ENCODE data around the gene ANKRD30A.
"Not testable (repeated sequence)": the region's sequence is repeated elsewhere in the genome, so short reads cannot be mapped to it uniquely, and the experiment has no call there.

The ANKRD30A gene

GRCh38 chr10:37125191-37125732 lies at the start of gene ANKRD30A:
TSS of gene ANKRD30A (plus strand) at chr10:37125598. CDS start at chr10:37125788, 190 bp downstream.
- no peak for DNase-seq (ENCODE audit: low read depth in 2 of 2)

GRCh38 chr10:37076083-37076482 lies 49.3 kb upstream of the ANKRD30A start:
- not testable (repeated sequence) for DNase-seq (ENCODE audit: low read depth in 2 of 2)

- no peak for DNase-seq (ENCODE audit: low read depth in 2 of 2)
These were observed 29.4 kb upstream of the ANKRD30A start for GRCh38 chr10:37095792-37096573.

GRCh38 chr10:37101261-37101660 lies 24.1 kb upstream of the ANKRD30A start:
- DNase-seq (ENCODE audit: low read depth in 2 of 2) = no peak

- DNase-seq (ENCODE audit: low read depth in 2 of 2) = no peak
These were observed 16.4 kb upstream of the ANKRD30A start for GRCh38 chr10:37109000-37109399.

GRCh38 chr10:37124532-37124931 lies 866 bp upstream of the ANKRD30A start:
- no peak for DNase-seq (ENCODE audit: low read depth in 2 of 2)

- DNase-seq (ENCODE audit: low read depth in 2 of 2) = no peak
These were observed 523 bp downstream of the ANKRD30A start for GRCh38 chr10:37125921-37126320.

- no peak for DNase-seq (ENCODE audit: low read depth in 2 of 2)
These were observed 21.0 kb downstream of the ANKRD30A start for GRCh38 chr10:37146443-37146842.

- not testable (repeated sequence) for DNase-seq (ENCODE audit: low read depth in 2 of 2)
These were observed 37.0 kb downstream of the ANKRD30A start for GRCh38 chr10:37162430-37162829.

GRCh38 chr10:37171945-37172344 lies 46.5 kb downstream of the ANKRD30A start:
- not testable (repeated sequence) for DNase-seq (ENCODE audit: low read depth in 2 of 2)

- DNase-seq (ENCODE audit: low read depth in 2 of 2) = not testable (repeated sequence)
These were observed 52.9 kb downstream of the ANKRD30A start for GRCh38 chr10:37178296-37178695.

- not testable (repeated sequence) for DNase-seq (ENCODE audit: low read depth in 2 of 2)
These were observed 57.3 kb downstream of the ANKRD30A start for GRCh38 chr10:37182719-37183118.

GRCh38 chr10:37206132-37206531 lies 80.7 kb downstream of the ANKRD30A start:
- DNase-seq (ENCODE audit: low read depth in 2 of 2) = no peak

- DNase-seq (ENCODE audit: low read depth in 2 of 2) = no peak
These were observed 95.5 kb downstream of the ANKRD30A start for GRCh38 chr10:37220866-37221265.

- DNase-seq (ENCODE audit: low read depth in 2 of 2) = no peak
These were observed 96.6 kb downstream of the ANKRD30A start for GRCh38 chr10:37222046-37222445.

GRCh38 chr10:37225163-37225562 lies 99.8 kb downstream of the ANKRD30A start:
- no peak for DNase-seq (ENCODE audit: low read depth in 2 of 2)

- no peak for DNase-seq (ENCODE audit: low read depth in 2 of 2)
These were observed 101.1 kb downstream of the ANKRD30A start for GRCh38 chr10:37226524-37226923.

- DNase-seq (ENCODE audit: low read depth in 2 of 2) = no peak
These were observed 109.3 kb downstream of the ANKRD30A start for GRCh38 chr10:37234692-37235091.

GRCh38 chr10:37236093-37236492 lies 110.7 kb downstream of the ANKRD30A start:
- DNase-seq (ENCODE audit: low read depth in 2 of 2) = no peak

- DNase-seq (ENCODE audit: low read depth in 2 of 2) = no peak
These were observed 114.8 kb downstream of the ANKRD30A start for GRCh38 chr10:37240223-37240622.

GRCh38 chr10:37246637-37247036 lies 121.2 kb downstream of the ANKRD30A start:
- no peak for DNase-seq (ENCODE audit: low read depth in 2 of 2)

GRCh38 chr10:37255837-37256236 lies 130.4 kb downstream of the ANKRD30A start:
- DNase-seq (ENCODE audit: low read depth in 2 of 2) = not testable (repeated sequence)

- DNase-seq (ENCODE audit: low read depth in 2 of 2) = no peak
These were observed 137.9 kb downstream of the ANKRD30A start for GRCh38 chr10:37263304-37263703.

All from activated CD4-positive, alpha-beta T cell treated with anti-CD3 and anti-CD28 coated beads for 24 hours (primary cell).